KBM-7 (cell line): Measurements from ENCODE around the gene PALM2AKAP2.

Source experiments
- DNase-seq: peaks from one replicate; pipeline ENCODE4 v3.0.0-alpha.2; 2015
- in situ Hi-C: fragments of 300-500 bp; cut with MboI; formaldehyde crosslinking; loops from 2 replicates; pipeline ENCODE4 v1.14.3; 2020; ENCODE audit warnings: low sequenced_read_pairs, low pct_unique_long_range_greater_than_20kb, mixed read lengths

The PALM2AKAP2 gene

GRCh38 chr9:109779711-109780452 is at the start of gene PALM2AKAP2:
Gene PALM2AKAP2 (plus strand): TSS chr9:109780198. CDS start chr9:109780489, 291 bp downstream.
- in situ Hi-C loops = no loop called here
- no peak for DNase-seq

GRCh38 chr9:109730228-109730627 is 49.8 kb upstream of the PALM2AKAP2 start:
- DNase-seq = no peak
- in situ Hi-C loops = no loop called here

- peak; percentile 18 for DNase-seq
- in situ Hi-C loops = no loop called here
These were observed 46.3 kb upstream of the PALM2AKAP2 start for GRCh38 chr9:109733690-109734089.

GRCh38 chr9:109734814-109735213 is 45.2 kb upstream of the PALM2AKAP2 start:
- in situ Hi-C loops = no loop called here
- DNase-seq = no peak

GRCh38 chr9:109735801-109736200 is 44.2 kb upstream of the PALM2AKAP2 start:
- DNase-seq = no peak
- in situ Hi-C loops = no loop called here

- in situ Hi-C loops = no loop called here
- DNase-seq = no peak
These were observed 42.7 kb upstream of the PALM2AKAP2 start for GRCh38 chr9:109737295-109737694.

- in situ Hi-C loops = no loop called here
- DNase-seq = no peak
These were observed 40.2 kb upstream of the PALM2AKAP2 start for GRCh38 chr9:109739760-109740159.

GRCh38 chr9:109742776-109743348 is 37.1 kb upstream of the PALM2AKAP2 start:
- in situ Hi-C loops = no loop called here
- no peak for DNase-seq

GRCh38 chr9:109743696-109744095 is 36.3 kb upstream of the PALM2AKAP2 start:
- in situ Hi-C loops = no loop called here
- DNase-seq = no peak

- in situ Hi-C loops = no loop called here
- DNase-seq = no peak
These were observed 34.4 kb upstream of the PALM2AKAP2 start for GRCh38 chr9:109745335-109746283.

GRCh38 chr9:109751253-109751652 is 28.7 kb upstream of the PALM2AKAP2 start:
- no peak for DNase-seq
- in situ Hi-C loops = no loop called here

GRCh38 chr9:109753308-109753707 is 26.7 kb upstream of the PALM2AKAP2 start:
- in situ Hi-C loops = no loop called here
- DNase-seq = no peak

- no peak for DNase-seq
- in situ Hi-C loops = no loop called here
These were observed 25.0 kb upstream of the PALM2AKAP2 start for GRCh38 chr9:109755040-109755439.

GRCh38 chr9:109759589-109759988 is 20.4 kb upstream of the PALM2AKAP2 start:
- in situ Hi-C loops = no loop called here
- no peak for DNase-seq

GRCh38 chr9:109765278-109765677 is 14.7 kb upstream of the PALM2AKAP2 start:
- in situ Hi-C loops = no loop called here
- no peak for DNase-seq

GRCh38 chr9:109765830-109766229 is 14.2 kb upstream of the PALM2AKAP2 start:
- in situ Hi-C loops = no loop called here
- DNase-seq = no peak

- no peak for DNase-seq
- in situ Hi-C loops = no loop called here
These were observed 13.6 kb upstream of the PALM2AKAP2 start for GRCh38 chr9:109766351-109766750.

- in situ Hi-C loops = no loop called here
- DNase-seq = no peak
These were observed 12.6 kb upstream of the PALM2AKAP2 start for GRCh38 chr9:109767404-109767803.

- DNase-seq = no peak
- in situ Hi-C loops = no loop called here
These were observed 12.2 kb upstream of the PALM2AKAP2 start for GRCh38 chr9:109767814-109768213.

GRCh38 chr9:109769250-109769649 is 10.7 kb upstream of the PALM2AKAP2 start:
- DNase-seq = no peak
- in situ Hi-C loops = no loop called here
